Stimulated activated naive B cell treated with anti-CD40 and anti-IgM and Interleukin-4, amounts not matched to agents 10 μg/mL and 1 μg/mL and 100 μg/mL, for 72 hours (primary cell): Measurements from ENCODE around the gene HOXA9.
A peak's percentile ranks its signal among the peaks of the same experiment; 100 is the strongest.

ENCODE experiments used
- ATAC-seq, 2 donors: fragments of 150-1000 bp; cut with Tn5 transposase; replicated peaks; 2 replicates each; pipeline ENCODE4 v1.10.0; 2021; ENCODE audit warnings: moderate library complexity in 1 of 2
- DNase-seq: peaks from one replicate; pipeline ENCODE4 v3.0.0; 2021
- H3K27ac Mint-ChIP-seq: one replicate; pipeline ENCODE4 v1.8.0; 2022; ENCODE audit warnings: mild to moderate bottlenecking, mixed read lengths
- H3K27me3 Mint-ChIP-seq, 2 donors: one replicate each; pipeline ENCODE4 v1.8.0; 2022; ENCODE audit warnings: mixed read lengths in 2 of 2
- H3K36me3 Mint-ChIP-seq, 2 donors: one replicate each; pipeline ENCODE4 v1.8.0; 2022; ENCODE audit warnings: mixed read lengths in 2 of 2, mild to moderate bottlenecking in 1 of 2
- H3K4me1 Mint-ChIP-seq, 2 donors: one replicate each; pipeline ENCODE4 v1.8.0; 2022; ENCODE audit warnings: mixed read lengths in 2 of 2, mild to moderate bottlenecking in 1 of 2
- H3K4me3 Mint-ChIP-seq, 2 donors: one replicate each; pipeline ENCODE4 v1.8.0; 2022; ENCODE audit warnings: mild to moderate bottlenecking in 2 of 2, mixed read lengths in 2 of 2, moderate library complexity in 1 of 2
- H3K9me3 Mint-ChIP-seq, 2 donors: one replicate each; pipeline ENCODE4 v1.8.0; 2022; ENCODE audit warnings: mixed read lengths in 2 of 2, mild to moderate bottlenecking in 1 of 2

The HOXA9 gene

DNA sequence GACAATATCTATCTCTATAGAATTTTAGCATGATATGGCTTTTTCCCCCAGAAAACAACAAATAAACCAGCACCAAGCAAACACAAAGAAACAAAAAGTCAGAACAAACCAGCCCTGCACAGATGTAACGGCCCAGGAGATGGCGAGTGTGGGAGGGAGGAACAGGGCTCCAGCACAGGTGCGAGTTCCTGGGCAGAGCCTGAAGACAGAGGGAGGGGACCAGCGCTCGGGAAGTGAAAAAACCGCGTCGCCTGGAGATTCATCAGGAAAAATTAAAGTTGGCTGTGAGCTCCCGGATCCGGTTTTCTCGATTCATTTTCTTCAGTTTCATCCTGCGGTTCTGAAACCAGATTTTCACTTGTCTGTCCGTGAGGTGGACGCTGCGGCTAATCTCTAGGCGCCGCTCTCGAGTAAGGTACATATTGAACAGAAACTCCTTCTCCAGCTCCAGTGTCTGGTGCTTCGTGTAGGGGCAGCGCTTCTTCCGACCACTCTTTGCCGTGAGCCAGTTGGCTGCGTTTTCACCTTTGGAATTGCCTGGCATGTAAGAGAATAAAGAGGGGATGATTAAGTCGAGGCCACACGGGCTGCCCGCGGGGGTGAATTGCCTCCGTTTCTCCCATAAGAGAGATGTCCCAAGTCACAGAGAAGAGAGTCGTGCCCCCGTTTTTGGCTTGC lies 6.4 kb upstream of the HOXA9 start:
- H3K9me3 Mint-ChIP-seq: peaks cover 0 to 4% of the 10 kb centered on the region in 2 donors
- peaks cover 56 to 77% of the 10 kb centered on the region in 2 donors for H3K27me3 Mint-ChIP-seq
- peak overlapping the region; percentile 93 for H3K27ac Mint-ChIP-seq
- peaks cover 21 to 30% of the 10 kb centered on the region in 2 donors for H3K4me1 Mint-ChIP-seq
- H3K36me3 Mint-ChIP-seq: peaks cover 5 to 15% of the 10 kb centered on the region in 2 donors
- ATAC-seq (no peak), DNase-seq (no peak)
- H3K4me3 Mint-ChIP-seq: peak overlapping the region; percentile 36 to 75

DNA sequence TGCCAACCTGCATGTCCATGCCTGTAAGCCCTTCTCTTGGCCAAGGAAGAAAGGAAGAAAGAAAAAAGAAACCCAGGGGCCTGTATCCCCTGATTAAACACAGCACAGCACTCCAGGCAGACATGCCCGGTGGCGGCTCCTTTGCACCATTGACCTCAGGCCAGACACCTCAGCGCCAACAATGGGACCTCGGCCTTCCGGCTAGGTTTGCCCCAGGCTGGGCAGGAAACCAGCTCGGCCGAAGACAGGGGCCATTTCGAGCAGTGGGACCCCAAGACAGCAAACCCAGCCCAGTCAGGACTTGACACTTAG lies 5.9 kb upstream of the HOXA9 start:
- H3K9me3 Mint-ChIP-seq: peaks cover 0 to 4% of the 10 kb centered on the region in 2 donors
- ATAC-seq (no peak), DNase-seq (no peak)
- peak overlapping the region in 1 of 2 donors; percentile 30 for H3K4me3 Mint-ChIP-seq
- H3K27ac Mint-ChIP-seq: peak overlapping the region; percentile 93
- peaks cover 21 to 30% of the 10 kb centered on the region in 2 donors for H3K4me1 Mint-ChIP-seq
- peaks cover 52 to 76% of the 10 kb centered on the region in 2 donors for H3K27me3 Mint-ChIP-seq
- H3K36me3 Mint-ChIP-seq: peaks cover 5 to 15% of the 10 kb centered on the region in 2 donors

DNA sequence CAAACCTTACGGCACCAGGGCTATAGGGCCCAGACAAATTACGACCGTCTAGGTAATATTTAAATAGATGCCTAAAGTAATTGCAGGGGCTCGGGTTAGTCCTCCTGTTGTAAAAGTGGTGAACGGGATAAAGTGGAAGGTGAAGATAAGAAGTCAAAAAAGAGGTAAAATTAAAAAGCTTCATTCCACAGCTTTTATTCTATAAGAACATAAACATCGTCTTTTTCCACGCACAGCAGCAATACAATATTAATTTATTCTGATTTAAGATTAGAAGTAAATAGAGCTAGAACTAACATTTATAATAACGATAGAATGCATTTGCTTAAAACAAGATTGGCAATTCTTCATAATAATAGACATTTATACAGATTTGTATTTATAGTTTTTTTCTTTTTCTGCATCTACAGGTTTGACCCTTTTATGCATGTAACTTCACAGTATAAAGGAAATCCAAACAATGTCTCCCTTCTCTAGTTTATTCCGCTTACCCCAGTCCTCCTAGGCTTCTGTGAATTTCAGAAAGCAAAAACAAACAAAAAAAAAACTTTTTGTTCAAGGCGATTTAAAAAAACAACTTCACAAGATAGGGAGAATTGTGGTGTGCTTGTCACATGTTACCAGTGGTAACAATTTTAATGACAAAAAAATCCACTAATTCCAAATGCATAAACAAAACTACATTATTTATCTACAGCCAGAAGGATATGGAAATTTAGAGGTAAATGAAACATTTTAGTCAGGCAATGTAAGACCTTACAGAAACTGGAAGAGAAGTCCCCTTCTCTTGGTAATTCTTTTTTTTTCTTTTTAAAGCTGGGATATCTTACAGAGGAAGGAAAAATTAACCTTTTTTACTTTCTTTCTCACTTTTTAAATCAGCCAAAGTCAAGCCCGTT lies 5.3 kb upstream of the HOXA9 start:
- H3K27ac Mint-ChIP-seq: peak overlapping the region; percentile 62
- ATAC-seq (no peak), DNase-seq (no peak)
- H3K36me3 Mint-ChIP-seq: peaks cover 5 to 15% of the 10 kb centered on the region in 2 donors
- H3K4me3 Mint-ChIP-seq: no peak overlapping the region
- H3K9me3 Mint-ChIP-seq: peaks cover 0 to 4% of the 10 kb centered on the region in 2 donors
- H3K4me1 Mint-ChIP-seq: peaks cover 22 to 33% of the 10 kb centered on the region in 2 donors
- H3K27me3 Mint-ChIP-seq: peaks cover 50 to 76% of the 10 kb centered on the region in 2 donors

DNA sequence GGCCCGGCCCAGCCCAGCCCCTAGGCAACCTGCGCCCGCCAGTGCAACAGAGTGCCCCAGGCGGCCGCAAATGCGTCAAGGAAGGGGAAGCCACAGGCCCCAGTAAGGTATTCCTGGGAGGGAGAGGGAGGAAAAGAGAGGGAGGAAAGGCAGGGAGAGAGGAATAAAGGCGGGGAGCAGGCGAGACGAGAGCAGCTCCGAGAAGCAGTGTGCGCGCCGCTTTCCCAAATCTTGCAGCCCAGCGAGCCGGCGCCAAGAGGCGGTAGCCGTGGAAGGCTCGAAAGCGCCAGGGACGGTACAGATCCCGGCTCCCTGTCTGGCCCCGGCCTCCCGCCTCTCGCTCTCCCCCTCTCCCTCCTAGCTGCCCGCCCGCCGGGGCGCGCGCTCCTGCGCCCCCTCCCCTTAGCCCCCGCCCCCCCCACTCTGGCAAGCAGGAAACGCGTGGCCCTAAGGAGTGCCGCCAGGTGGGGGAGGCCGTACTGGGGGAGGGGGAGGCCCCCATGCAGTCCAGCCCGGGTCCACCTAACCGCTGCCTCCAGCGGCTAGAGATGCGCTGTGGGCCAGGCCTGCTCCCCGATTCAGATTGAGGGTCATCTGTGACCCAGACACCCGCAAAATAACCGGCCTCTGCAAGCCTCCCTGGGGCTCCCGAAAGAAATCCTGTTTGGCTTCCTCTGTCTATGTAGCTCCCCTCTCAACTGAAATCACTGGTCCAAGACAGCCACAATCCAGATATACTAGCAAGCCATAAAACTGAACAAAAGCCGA lies 4.5 kb upstream of the HOXA9 start:
- Mint-ChIP-seq H3K36me3 (peaks cover 5 to 15% of the 10 kb centered on the region in 2 donors), H3K9me3 (peaks cover 0 to 4% of the 10 kb centered on the region in 2 donors), H3K27me3 (peaks cover 46 to 72% of the 10 kb centered on the region in 2 donors), H3K4me1 (peaks cover 22 to 33% of the 10 kb centered on the region in 2 donors), H3K4me3 (peak overlapping the region in 1 of 2 donors; percentile 56), H3K27ac (peak overlapping the region; percentile 86)
- DNase-seq (no peak), ATAC-seq (no peak)

DNA sequence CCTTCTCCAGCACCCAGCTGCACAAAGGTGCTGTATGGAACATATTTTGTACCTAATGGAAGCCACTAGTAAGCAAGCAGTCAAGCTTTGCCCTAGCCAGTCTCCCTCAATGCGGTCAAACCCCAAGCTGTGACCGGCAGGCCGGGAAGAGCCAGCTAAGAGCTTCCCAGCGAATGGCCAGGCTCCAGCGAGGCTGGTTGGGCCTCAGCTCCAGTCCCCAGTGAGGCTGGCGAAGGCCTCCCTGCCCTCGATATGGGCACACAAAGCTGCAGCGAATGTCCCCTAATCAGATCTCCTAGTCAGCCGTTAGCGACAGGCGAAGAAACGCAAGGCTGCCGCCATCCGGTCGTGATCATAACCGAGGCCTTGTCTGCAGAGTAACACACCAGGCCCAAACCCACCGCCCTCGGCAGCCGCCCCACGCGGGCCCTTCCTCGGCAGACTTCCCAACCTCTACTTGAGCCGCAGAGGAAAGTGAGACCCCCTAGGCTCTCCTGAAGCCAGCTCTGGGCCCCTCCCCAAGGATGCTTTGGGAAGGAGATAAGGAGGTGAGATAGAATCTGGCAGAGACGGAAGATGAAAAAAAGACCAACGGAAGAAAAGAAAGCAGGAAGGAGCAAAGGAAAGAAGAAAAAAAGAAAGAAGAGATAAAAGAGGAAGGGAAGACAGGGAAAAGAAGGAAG lies 3.1 kb upstream of the HOXA9 start:
- Mint-ChIP-seq H3K4me1 (peaks cover 28 to 32% of the 10 kb centered on the region in 2 donors), H3K9me3 (peaks cover 0 to 4% of the 10 kb centered on the region in 2 donors), H3K27me3 (peaks cover 55 to 82% of the 10 kb centered on the region in 2 donors), H3K4me3 (peak overlapping the region; percentile 18 to 28), H3K27ac (peak overlapping the region; percentile 81), H3K36me3 (peaks cover 5 to 15% of the 10 kb centered on the region in 2 donors)
- no peak for ATAC-seq
- DNase-seq: no peak

DNA sequence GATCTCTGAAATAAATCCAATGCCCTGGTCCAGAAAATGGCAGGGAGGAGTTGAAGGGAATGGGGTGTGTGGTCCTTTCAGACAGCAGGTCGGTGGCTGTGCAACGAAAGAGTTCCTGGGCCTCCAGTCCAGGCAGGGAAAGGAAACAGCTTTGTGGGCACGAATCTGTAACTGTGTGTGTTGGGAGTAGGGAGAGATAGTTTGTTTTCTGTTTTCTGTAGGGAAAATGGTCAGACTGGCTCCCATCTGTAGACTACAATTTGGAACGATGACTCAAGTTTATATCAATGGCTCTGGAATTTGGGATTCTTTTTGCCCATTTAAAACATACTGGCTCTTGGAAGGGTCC lies 2.6 kb upstream of the HOXA9 start:
- H3K36me3 Mint-ChIP-seq: peaks cover 5 to 15% of the 10 kb centered on the region in 2 donors
- peaks cover 27 to 32% of the 10 kb centered on the region in 2 donors for H3K4me1 Mint-ChIP-seq
- H3K27me3 Mint-ChIP-seq: peaks cover 57 to 87% of the 10 kb centered on the region in 2 donors
- peaks cover 0 to 4% of the 10 kb centered on the region in 2 donors for H3K9me3 Mint-ChIP-seq
- ATAC-seq: no peak
- H3K4me3 Mint-ChIP-seq: no peak overlapping the region
- DNase-seq: no peak
- H3K27ac Mint-ChIP-seq: peak overlapping the region; percentile 20

DNA sequence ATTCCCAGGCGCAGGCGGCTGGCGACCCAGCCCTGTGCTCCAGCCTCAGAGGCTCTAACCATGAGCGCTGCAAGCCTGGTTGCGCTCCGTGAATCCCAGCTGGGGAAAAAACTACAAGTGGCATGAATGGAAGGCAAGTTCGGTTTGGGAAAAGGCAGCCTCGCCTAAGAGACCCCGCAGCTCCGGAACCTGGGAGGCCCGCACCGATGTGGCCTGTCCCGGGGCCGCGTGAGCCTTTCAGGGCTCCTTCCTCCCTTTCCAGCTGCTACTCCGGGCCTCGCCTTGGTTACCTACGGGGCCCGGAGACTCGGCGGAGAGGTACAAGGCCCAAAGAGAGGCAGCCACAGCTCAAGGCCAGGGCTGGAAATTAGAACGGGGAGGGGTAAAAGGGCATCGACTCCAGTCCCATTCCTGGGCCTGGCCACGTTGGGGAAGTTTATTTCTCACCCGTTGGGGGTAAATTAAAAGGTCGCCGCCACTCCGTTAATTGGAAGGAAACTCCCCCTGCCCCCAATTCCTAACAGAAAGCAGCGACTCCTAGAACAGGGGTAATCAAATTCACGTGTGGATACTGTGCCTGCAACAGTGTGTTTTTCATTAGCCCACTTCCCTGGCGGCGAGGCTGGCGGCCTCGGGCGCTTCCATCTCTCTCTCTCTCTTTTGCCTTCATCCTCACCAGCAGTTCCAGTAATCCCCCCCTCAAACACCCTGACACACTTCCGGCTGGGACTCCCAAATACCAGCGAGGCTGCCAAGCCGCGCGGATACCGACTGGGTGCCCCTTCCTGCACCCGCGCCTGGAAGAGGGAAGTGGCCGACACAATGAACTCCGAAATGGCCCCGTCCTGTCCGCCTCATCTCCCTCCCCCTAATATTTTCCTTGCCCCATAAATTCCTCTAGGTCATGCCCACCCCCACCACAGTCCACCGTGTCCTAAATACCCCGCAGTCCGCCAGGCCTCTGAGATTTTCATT lies 1.5 kb upstream of the HOXA9 start:
- Mint-ChIP-seq H3K4me1 (peaks cover 21 to 25% of the 10 kb centered on the region in 2 donors), H3K9me3 (peaks cover 0 to 2% of the 10 kb centered on the region in 2 donors), H3K36me3 (peaks cover 0 to 9% of the 10 kb centered on the region in 2 donors), H3K27ac (peak overlapping the region; percentile 96), H3K4me3 (peak overlapping the region; percentile 12 to 73), H3K27me3 (peaks cover 54 to 86% of the 10 kb centered on the region in 2 donors)
- DNase-seq: no peak
- no peak for ATAC-seq

DNA sequence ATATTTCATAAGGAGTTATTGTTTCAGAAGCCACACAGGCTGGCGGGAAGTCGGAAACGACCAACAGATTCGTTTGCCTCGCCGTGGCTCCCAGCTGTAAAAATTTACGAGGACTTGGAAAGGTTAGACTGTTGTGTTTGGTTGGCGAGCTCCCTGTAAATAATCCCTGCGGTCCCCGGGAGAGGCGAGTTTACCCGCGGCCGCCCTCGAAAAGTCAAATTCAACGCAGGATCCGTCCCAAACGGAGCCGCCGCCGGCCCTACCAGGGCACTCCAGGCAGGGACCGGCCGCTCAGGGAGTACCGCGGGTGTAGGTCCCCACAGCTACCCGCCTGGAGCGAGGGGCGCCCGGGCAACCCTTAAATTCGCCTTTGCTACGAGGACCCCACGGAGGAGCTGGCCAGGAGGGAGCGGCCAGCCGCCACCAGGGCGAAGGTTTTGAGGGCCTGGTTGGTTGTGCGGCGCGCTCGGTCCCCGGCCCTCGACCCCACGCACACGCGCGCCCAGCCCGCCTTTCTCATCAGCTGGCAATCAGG lies 726 bp upstream of the HOXA9 start:
- peaks cover 0 to 9% of the 10 kb centered on the region in 2 donors for H3K36me3 Mint-ChIP-seq
- H3K4me3 Mint-ChIP-seq: peak overlapping the region; percentile 8 to 59
- peaks cover 53 to 86% of the 10 kb centered on the region in 2 donors for H3K27me3 Mint-ChIP-seq
- H3K4me1 Mint-ChIP-seq: peaks cover 19 to 22% of the 10 kb centered on the region in 2 donors
- no peak for DNase-seq
- H3K9me3 Mint-ChIP-seq: peaks cover 0 to 2% of the 10 kb centered on the region in 2 donors
- ATAC-seq: no peak
- H3K27ac Mint-ChIP-seq: peak overlapping the region; percentile 85

DNA sequence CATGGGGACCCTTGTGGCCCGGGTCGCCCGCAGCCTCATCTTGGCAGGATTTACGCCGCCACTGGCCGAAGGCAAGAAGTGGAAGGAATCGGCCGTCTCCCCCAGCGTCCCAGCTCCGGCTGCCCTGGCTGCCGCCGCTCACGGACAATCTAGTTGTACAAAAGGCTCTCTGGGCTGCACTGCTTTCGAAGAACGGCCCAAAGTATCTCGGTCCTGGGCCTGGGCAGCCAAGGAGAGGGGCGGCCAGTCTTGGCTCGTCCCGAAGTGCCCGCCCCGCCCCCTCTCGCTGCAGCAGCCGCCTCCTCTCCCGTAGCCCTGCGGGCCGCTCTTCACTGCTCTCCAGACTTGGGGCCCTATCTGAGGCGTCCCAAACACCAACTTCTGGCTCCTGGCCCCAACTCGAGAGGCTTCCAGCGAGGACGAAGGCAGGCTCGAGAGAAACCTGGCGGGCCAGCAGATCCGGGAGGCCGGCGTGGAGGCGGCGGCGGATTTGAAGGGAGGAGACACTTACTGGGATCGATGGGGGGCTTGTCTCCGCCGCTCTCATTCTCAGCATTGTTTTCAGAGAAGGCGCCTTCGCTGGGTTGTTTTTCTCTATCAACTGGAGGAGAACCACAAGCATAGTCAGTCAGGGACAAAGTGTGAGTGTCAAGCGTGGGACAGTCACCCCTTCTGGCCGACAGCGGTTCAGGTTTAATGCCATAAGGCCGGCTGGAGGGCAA lies 809 bp downstream of the HOXA9 start:
- peaks cover 22 to 34% of the 10 kb centered on the region in 2 donors for H3K4me1 Mint-ChIP-seq
- no peak for DNase-seq
- peak overlapping the region; percentile 56 to 58 for H3K4me3 Mint-ChIP-seq
- peaks cover 0 to 2% of the 10 kb centered on the region in 2 donors for H3K9me3 Mint-ChIP-seq
- peaks cover 53 to 82% of the 10 kb centered on the region in 2 donors for H3K27me3 Mint-ChIP-seq
- peaks cover 0 to 9% of the 10 kb centered on the region in 2 donors for H3K36me3 Mint-ChIP-seq
- ATAC-seq: no peak
- peak overlapping the region; percentile 91 for H3K27ac Mint-ChIP-seq

DNA sequence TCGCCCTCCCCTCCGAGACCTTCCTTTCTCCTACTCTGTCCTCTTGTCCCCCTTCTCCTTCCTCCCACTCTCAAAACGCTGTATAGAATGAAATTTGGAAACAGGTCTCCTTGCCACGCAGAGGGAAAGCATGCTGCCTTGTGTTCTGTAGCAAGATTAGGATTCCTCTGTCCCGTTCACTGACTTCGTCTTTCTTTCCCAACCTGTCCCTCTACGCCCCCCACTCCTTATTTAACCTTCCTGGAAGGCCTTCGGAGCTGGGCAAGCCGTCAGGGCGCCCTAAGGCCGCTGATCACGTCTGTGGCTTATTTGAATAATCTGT lies 1.3 kb downstream of the HOXA9 start:
- ATAC-seq (no peak), DNase-seq (no peak)
- Mint-ChIP-seq H3K9me3 (peaks cover 0 to 2% of the 10 kb centered on the region in 2 donors), H3K27ac (peak overlapping the region; percentile 91), H3K36me3 (peaks cover 0 to 9% of the 10 kb centered on the region in 2 donors), H3K4me3 (peak overlapping the region; percentile 39 to 58), H3K4me1 (peaks cover 22 to 35% of the 10 kb centered on the region in 2 donors), H3K27me3 (peaks cover 55 to 82% of the 10 kb centered on the region in 2 donors)

DNA sequence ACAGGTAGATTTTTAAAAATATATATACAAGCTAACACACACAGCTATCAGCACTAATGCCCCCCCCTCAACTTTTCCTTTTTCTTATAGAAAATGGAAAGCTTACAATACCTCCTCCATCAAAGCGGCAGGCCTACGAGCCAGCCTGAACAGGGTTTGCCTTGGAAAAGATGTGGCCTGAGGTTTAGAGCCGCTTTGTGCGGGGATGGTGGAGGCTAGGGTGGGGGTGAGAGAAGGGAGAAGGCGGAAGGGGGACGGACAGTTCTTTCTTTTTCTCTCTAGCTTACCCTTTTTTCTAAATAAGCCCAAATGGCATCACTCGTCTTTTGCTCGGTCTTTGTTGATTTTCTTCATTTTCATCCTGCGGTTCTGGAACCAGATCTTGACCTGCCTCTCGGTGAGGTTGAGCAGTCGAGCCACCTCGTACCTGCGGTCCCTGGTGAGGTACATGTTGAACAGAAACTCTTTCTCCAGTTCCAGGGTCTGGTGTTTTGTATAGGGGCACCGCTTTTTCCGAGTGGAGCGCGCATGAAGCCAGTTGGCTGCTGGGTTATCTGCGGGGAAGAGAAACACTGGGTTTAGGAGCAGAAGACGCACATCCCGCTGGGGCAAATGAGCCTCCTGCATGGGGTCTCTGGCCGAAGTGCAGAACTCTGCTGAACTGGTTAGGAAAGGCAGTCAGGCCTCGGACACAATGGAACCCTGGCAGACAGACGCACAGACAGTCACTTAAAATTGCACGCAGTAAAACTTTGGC lies 1.9 kb downstream of the HOXA9 start:
- H3K4me1 Mint-ChIP-seq: peaks cover 21 to 37% of the 10 kb centered on the region in 2 donors
- H3K4me3 Mint-ChIP-seq: peak overlapping the region in 1 of 2 donors; percentile 58
- no peak for DNase-seq

More for the DNA sequence above, 1.9 kb downstream of the HOXA9 start:
- peaks cover 0 to 5% of the 10 kb centered on the region in 2 donors for H3K36me3 Mint-ChIP-seq
- peaks cover 54 to 82% of the 10 kb centered on the region in 2 donors for H3K27me3 Mint-ChIP-seq
- no peak for ATAC-seq
- H3K27ac Mint-ChIP-seq: peak overlapping the region; percentile 91
- H3K9me3 Mint-ChIP-seq: peaks cover 0 to 2% of the 10 kb centered on the region in 2 donors
